GM18520 (cell line): ENCODE results near the gene FGF6.

Source experiments
- ATAC-seq: cut with Tn5 transposase; IDR thresholded peaks from one replicate; pipeline ENCODE4 v1.9.1; 2021; ENCODE audit not compliant: unreplicated experiment

FGF6 gene

GRCh38 chr12:4448371-4448940, 2.8 kb upstream of the FGF6 start:
- no peak for ATAC-seq

GRCh38 chr12:4447151-4447550, 1.5 kb upstream of the FGF6 start:
- no peak for ATAC-seq

- ATAC-seq, result no peak
Observed at GRCh38 chr12:4446335-4446734, 720 bp upstream of the FGF6 start.

GRCh38 chr12:4444031-4444430, 1.6 kb downstream of the FGF6 start:
- ATAC-seq, result no peak

GRCh38 chr12:4443616-4444015, 2.0 kb downstream of the FGF6 start:
- no peak for ATAC-seq

GRCh38 chr12:4441355-4442335, 4.0 kb downstream of the FGF6 start:
- no peak for ATAC-seq

- ATAC-seq, result no peak
Observed at GRCh38 chr12:4440187-4440941, 5.3 kb downstream of the FGF6 start.

- no peak for ATAC-seq
Observed at GRCh38 chr12:4439736-4440135, 5.9 kb downstream of the FGF6 start.

- no peak for ATAC-seq
Observed at GRCh38 chr12:4438834-4439596, 6.6 kb downstream of the FGF6 start.

- ATAC-seq, result no peak
Observed at GRCh38 chr12:4435537-4435936, 10.1 kb downstream of the FGF6 start.

GRCh38 chr12:4434706-4435425, 10.7 kb downstream of the FGF6 start:
- ATAC-seq, result no peak

- ATAC-seq, result no peak
Observed at GRCh38 chr12:4434301-4434700, 11.3 kb downstream of the FGF6 start.

- no peak for ATAC-seq
Observed at GRCh38 chr12:4433745-4434058, 11.9 kb downstream of the FGF6 start.

- no peak for ATAC-seq
Observed at GRCh38 chr12:4432878-4433744, 12.5 kb downstream of the FGF6 start.

GRCh38 chr12:4431866-4432265, 13.7 kb downstream of the FGF6 start:
- ATAC-seq, result no peak

GRCh38 chr12:4431436-4431835, 14.2 kb downstream of the FGF6 start:
- ATAC-seq, result no peak

GRCh38 chr12:4424422-4424821, 21.2 kb downstream of the FGF6 start:
- no peak for ATAC-seq

- no peak for ATAC-seq
Observed at GRCh38 chr12:4423528-4424195, 22.0 kb downstream of the FGF6 start.

- ATAC-seq, result no peak
Observed at GRCh38 chr12:4422985-4423384, 22.6 kb downstream of the FGF6 start.
